Colonic mucosa (tissue), 4 donors: ENCODE measurements around the gene RABGAP1L. TPM values are rescaled to one million over a fixed set of nuclear protein-coding genes. Genes with fewer than 3 reads are reported as not detected.

Source experiments
- DNase-seq: peaks from one replicate; pipeline ENCODE4 v3.0.0-alpha.2; 2020
- H3K27ac ChIP-seq: fragments of 200-600 bp; one replicate; pipeline ENCODE4 v1.8.0; 2021
- H3K27me3 ChIP-seq: fragments of 200-600 bp; one replicate; pipeline ENCODE4 v1.8.0; 2021
- H3K36me3 ChIP-seq: fragments of 200-600 bp; one replicate; pipeline ENCODE4 v1.8.0; 2021
- H3K4me1 ChIP-seq: fragments of 200-600 bp; one replicate; pipeline ENCODE4 v1.8.0; 2021; ENCODE audit warnings: mild to moderate bottlenecking
- H3K4me3 ChIP-seq: fragments of 200-600 bp; one replicate; pipeline ENCODE4 v1.8.0; 2021
- H3K9ac ChIP-seq, 2 donors: one replicate each; pipeline ENCODE4 v1.7.0; 2013; ENCODE audit warnings: control low read depth in 2 of 2, low read depth in 2 of 2, low read length in 2 of 2
- H3K9me3 ChIP-seq: fragments of 200-600 bp; one replicate; pipeline ENCODE4 v1.8.0; 2021
- intact Hi-C: fragments of 100-400 bp; cut with DNase I; formaldehyde crosslinking; loops from one replicate; pipeline ENCODE4 v1.14.1; 2022
- total RNA-seq, 2 donors: library from RNA; stranded (reverse); fragmentation: NEBNext Ultra II Directional in 1 of 2; extraction: Animal tissue kit (Norgen Biotek cat#: 25700) in 1 of 2; gene quantifications; one replicate each; pipeline ENCODE4 v1.2.1, GENCODE V29; 2021
- TF ChIP-seq, protein P1 (sequence below): fragments of 200-600 bp; IDR thresholded peaks from one replicate; pipeline ENCODE4 v1.8.0; 2022; ENCODE audit warnings: antibody characterized with exemption, mild to moderate bottlenecking
- donor health status: healthy.
- donor health status: DM: no; HTN: no; CAD: no.
- donor health status: DM: no; HTN: no; CAD: no.

RABGAP1L gene
- total RNA-seq, 2 donors from 2014 or later, result 50.3 to 87.0 TPM

GRCh38 chr1:174671826-174672225 lies 512.5 kb downstream of the RABGAP1L start:
- H3K9me3 ChIP-seq, result no peaks in the 10 kb centered on the region
- DNase-seq, result no peak
- H3K27ac ChIP-seq, result no peak overlapping the region
- TF ChIP-seq, protein P1, sequence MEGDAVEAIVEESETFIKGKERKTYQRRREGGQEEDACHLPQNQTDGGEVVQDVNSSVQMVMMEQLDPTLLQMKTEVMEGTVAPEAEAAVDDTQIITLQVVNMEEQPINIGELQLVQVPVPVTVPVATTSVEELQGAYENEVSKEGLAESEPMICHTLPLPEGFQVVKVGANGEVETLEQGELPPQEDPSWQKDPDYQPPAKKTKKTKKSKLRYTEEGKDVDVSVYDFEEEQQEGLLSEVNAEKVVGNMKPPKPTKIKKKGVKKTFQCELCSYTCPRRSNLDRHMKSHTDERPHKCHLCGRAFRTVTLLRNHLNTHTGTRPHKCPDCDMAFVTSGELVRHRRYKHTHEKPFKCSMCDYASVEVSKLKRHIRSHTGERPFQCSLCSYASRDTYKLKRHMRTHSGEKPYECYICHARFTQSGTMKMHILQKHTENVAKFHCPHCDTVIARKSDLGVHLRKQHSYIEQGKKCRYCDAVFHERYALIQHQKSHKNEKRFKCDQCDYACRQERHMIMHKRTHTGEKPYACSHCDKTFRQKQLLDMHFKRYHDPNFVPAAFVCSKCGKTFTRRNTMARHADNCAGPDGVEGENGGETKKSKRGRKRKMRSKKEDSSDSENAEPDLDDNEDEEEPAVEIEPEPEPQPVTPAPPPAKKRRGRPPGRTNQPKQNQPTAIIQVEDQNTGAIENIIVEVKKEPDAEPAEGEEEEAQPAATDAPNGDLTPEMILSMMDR, result no peak
- H3K27me3 ChIP-seq, result no peaks in the 10 kb centered on the region
- no peaks in the 10 kb centered on the region for H3K4me1 ChIP-seq
- H3K36me3 ChIP-seq, result no peaks in the 10 kb centered on the region
- no peak overlapping the region for H3K9ac ChIP-seq
- no peak overlapping the region for H3K4me3 ChIP-seq
- intact Hi-C loops, result no loop called here

- intact Hi-C loops, result no loop called here
- TF ChIP-seq, protein P1, result no peak
Observed at GRCh38 chr1:174676856-174677255, 517.5 kb downstream of the RABGAP1L start.

GRCh38 chr1:174678657-174679056 lies 519.3 kb downstream of the RABGAP1L start:
- no peak overlapping the region for H3K27ac ChIP-seq
- TF ChIP-seq, protein P1, result no peak
- H3K9ac ChIP-seq, result no peak overlapping the region
- H3K4me1 ChIP-seq, result no peaks in the 10 kb centered on the region
- no peak for DNase-seq
- no peaks in the 10 kb centered on the region for H3K9me3 ChIP-seq
- no peaks in the 10 kb centered on the region for H3K36me3 ChIP-seq
- H3K4me3 ChIP-seq, result no peak overlapping the region
- intact Hi-C loops, result no loop called here
- H3K27me3 ChIP-seq, result no peaks in the 10 kb centered on the region

More at GRCh38 chr1:174676856-174677255, 517.5 kb downstream of the RABGAP1L start:
- Histone ChIP-seq H3K27me3 (no peaks in the 10 kb centered on the region), H3K9ac (no peak overlapping the region), H3K9me3 (no peaks in the 10 kb centered on the region), H3K36me3 (no peaks in the 10 kb centered on the region), H3K4me3 (no peak overlapping the region), H3K4me1 (no peaks in the 10 kb centered on the region), H3K27ac (no peak overlapping the region)
- no peak for DNase-seq

- Histone ChIP-seq H3K9ac (no peak overlapping the region), H3K27ac (no peak overlapping the region), H3K4me1 (no peaks in the 10 kb centered on the region), H3K4me3 (no peak overlapping the region), H3K36me3 (no peaks in the 10 kb centered on the region), H3K9me3 (no peaks in the 10 kb centered on the region), H3K27me3 (no peaks in the 10 kb centered on the region)
- DNase-seq, result no peak
- TF ChIP-seq, protein P1, result no peak
- intact Hi-C loops, result no loop called here
Observed at GRCh38 chr1:174680101-174680500, 520.8 kb downstream of the RABGAP1L start.

GRCh38 chr1:174682419-174683008 lies 523.2 kb downstream of the RABGAP1L start:
- no peak for DNase-seq
- no peak overlapping the region for H3K9ac ChIP-seq
- no peaks in the 10 kb centered on the region for H3K9me3 ChIP-seq
- TF ChIP-seq, protein P1, result no peak
- intact Hi-C loops, result no loop called here
- H3K36me3 ChIP-seq, result no peaks in the 10 kb centered on the region
- H3K27ac ChIP-seq, result no peak overlapping the region
- H3K27me3 ChIP-seq, result no peaks in the 10 kb centered on the region
- no peaks in the 10 kb centered on the region for H3K4me1 ChIP-seq
- H3K4me3 ChIP-seq, result no peak overlapping the region
